Stomach (tissue), 9 donors: Measurements from ENCODE around the gene RNLS. TPM values are rescaled to one million over a fixed set of nuclear protein-coding genes. Genes with fewer than 3 reads are reported as not detected.

ENCODE experiments used
- DNase-seq, 2 donors: peaks; one replicate each; pipeline versions ENCODE4 v3.0.0 to v3.0.0-alpha.2; 2013 to 2019
- H3K27ac ChIP-seq, 5 donors: fragments of 200-600 bp in 4 of 5; sonication (generic) in 4 of 5; one replicate each; pipeline ENCODE4 v1.5.1; 2013 to 2019; ENCODE audit warnings: mild to moderate bottlenecking in 1 of 5, moderate library complexity in 1 of 5
- H3K27me3 ChIP-seq, 3 donors: fragments of 200-600 bp; sonication (generic); one replicate each; pipeline ENCODE4 v1.5.1; 2017 to 2019; ENCODE audit warnings: mixed run types in 1 of 3
- H3K36me3 ChIP-seq, 4 donors: fragments of 200-600 bp; sonication (generic); 1 replicate in 3 of 4; 2 replicates in 1 of 4; pipeline ENCODE4 v1.5.1; 2016 to 2019
- H3K4me1 ChIP-seq, 4 donors: fragments of 200-600 bp; sonication (generic); one replicate each; pipeline ENCODE4 v1.5.1; 2016 to 2019
- H3K4me3 ChIP-seq, 4 donors: fragments of 200-600 bp; sonication (generic) in 3 of 4; one replicate each; pipeline ENCODE4 v1.5.1; 2016 to 2019; ENCODE audit warnings: mild to moderate bottlenecking in 1 of 4
- H3K9me3 ChIP-seq, 4 donors: fragments of 200-600 bp; sonication (generic); one replicate each; pipeline ENCODE4 v1.5.1; 2016 to 2019
- EP300 ChIP-seq: sonication (generic); formaldehyde crosslinking; IDR thresholded peaks from one replicate; pipeline ENCODE4 v1.6.1; 2017; ENCODE audit warnings: antibody characterized with exemption
- POLR2A ChIP-seq, 4 donors: fragments of 450-650 bp; IDR thresholded peaks; one replicate each; pipeline ENCODE4 v1.6.1; 2016; ENCODE audit warnings: antibody characterized with exemption in 4 of 4, control low read depth in 2 of 4, mild to moderate bottlenecking in 1 of 4, moderate library complexity in 1 of 4
- POLR2AphosphoS5 ChIP-seq, 3 donors: sonication (generic); formaldehyde crosslinking; IDR thresholded peaks; one replicate each; pipeline ENCODE4 v1.6.1; 2016; ENCODE audit warnings: antibody characterized with exemption in 3 of 3
- WGBS, 5 donors: extraction: QIAGEN DNeasy Blood & Tissue Kit in 3 of 5; methylation state at CpG; one replicate each; pipeline versions ENCODE4 v1.1.5 to v1.1.7; 2013 to 2018; 5-methylcytosine and 5-hydroxymethylcytosine counted together
- intact Hi-C: fragments of 100-400 bp; cut with DNase I; formaldehyde crosslinking; loops from one replicate; pipeline ENCODE4 v1.15.1; 2023; ENCODE audit warnings: low total_unique reads
- polyA plus RNA-seq, 3 donors: library from polyadenylated mRNA; stranded (reverse); fragments of 200-250 nt; gene quantifications; one replicate each; pipeline ENCODE4 v1.2.3, GENCODE V29; 2013
- total RNA-seq, 5 donors: library from RNA; depleted of rRNA; stranded (reverse); fragments of >200 nt; gene quantifications; one replicate each; pipeline versions ENCODE4 v1.1.0 to v1.2.3, GENCODE V29; 2014 to 2016
- TF ChIP-seq, protein P1 (sequence below), 7 experiments: fragments of 450-650 bp in 4 of 7; fragments of 200-600 bp in 3 of 7; sonication (generic) in 3 of 7; IDR thresholded peaks; one replicate each; pipeline ENCODE4 v1.5.1; 2016 to 2019; ENCODE audit warnings: antibody characterized with exemption in 7 of 7, control low read depth in 2 of 7, mild to moderate bottlenecking in 1 of 7
- donor health status: healthy with polysubstance abuse.
- donor health status: Bipolar disorder and iron deficiency.
- donor health status: healthy.

RNLS gene
- total and polyA plus RNA-seq, 8 donors: 6.7 to 21.5 (median 11.6) TPM; not detected in 2

DNA sequence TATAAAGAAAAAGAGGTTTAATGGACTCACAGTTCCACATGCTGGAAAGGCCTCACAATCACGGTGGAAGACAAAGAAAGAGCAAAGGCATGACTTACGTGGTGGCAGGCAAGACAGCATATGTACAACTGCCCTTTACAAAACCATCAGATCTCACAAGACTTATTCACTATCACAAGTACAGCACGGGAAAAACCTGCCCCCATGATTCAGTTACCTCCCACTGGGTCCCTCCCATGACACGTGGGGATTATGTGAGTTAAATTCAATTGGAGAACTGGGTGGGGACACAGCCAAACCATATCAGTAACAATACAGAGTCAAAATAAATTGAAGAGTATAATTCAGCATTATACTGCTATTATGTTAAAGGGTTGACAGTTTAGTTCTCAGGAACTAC, 37.8 kb downstream of the RNLS start:
- TF ChIP-seq EP300: no peak
- TF ChIP-seq, protein P1, sequence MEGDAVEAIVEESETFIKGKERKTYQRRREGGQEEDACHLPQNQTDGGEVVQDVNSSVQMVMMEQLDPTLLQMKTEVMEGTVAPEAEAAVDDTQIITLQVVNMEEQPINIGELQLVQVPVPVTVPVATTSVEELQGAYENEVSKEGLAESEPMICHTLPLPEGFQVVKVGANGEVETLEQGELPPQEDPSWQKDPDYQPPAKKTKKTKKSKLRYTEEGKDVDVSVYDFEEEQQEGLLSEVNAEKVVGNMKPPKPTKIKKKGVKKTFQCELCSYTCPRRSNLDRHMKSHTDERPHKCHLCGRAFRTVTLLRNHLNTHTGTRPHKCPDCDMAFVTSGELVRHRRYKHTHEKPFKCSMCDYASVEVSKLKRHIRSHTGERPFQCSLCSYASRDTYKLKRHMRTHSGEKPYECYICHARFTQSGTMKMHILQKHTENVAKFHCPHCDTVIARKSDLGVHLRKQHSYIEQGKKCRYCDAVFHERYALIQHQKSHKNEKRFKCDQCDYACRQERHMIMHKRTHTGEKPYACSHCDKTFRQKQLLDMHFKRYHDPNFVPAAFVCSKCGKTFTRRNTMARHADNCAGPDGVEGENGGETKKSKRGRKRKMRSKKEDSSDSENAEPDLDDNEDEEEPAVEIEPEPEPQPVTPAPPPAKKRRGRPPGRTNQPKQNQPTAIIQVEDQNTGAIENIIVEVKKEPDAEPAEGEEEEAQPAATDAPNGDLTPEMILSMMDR (IDR thresholded peaks at IDR 0.05): no peak
- TF ChIP-seq POLR2A (IDR thresholded peaks at IDR 0.05): no peak
- TF ChIP-seq POLR2AphosphoS5 (IDR thresholded peaks at IDR 0.05): no peak
- intact Hi-C loops: no loop called here
- DNase-seq: no peak
- Histone ChIP-seq H3K27ac (no peak overlapping the region), H3K4me3 (no peak overlapping the region), H3K27me3 (no peaks in the 10 kb centered on the region), H3K4me1 (peaks cover 0 to 17% (median 5%) of the 10 kb centered on the region in 4 donors), H3K9me3 (no peaks in the 10 kb centered on the region), H3K36me3 (no peaks in the 10 kb centered on the region)
- WGBS, 5 donors: 55 to 75% (median 63%) methylated on average over 4 of the region's 4 CpGs

DNA sequence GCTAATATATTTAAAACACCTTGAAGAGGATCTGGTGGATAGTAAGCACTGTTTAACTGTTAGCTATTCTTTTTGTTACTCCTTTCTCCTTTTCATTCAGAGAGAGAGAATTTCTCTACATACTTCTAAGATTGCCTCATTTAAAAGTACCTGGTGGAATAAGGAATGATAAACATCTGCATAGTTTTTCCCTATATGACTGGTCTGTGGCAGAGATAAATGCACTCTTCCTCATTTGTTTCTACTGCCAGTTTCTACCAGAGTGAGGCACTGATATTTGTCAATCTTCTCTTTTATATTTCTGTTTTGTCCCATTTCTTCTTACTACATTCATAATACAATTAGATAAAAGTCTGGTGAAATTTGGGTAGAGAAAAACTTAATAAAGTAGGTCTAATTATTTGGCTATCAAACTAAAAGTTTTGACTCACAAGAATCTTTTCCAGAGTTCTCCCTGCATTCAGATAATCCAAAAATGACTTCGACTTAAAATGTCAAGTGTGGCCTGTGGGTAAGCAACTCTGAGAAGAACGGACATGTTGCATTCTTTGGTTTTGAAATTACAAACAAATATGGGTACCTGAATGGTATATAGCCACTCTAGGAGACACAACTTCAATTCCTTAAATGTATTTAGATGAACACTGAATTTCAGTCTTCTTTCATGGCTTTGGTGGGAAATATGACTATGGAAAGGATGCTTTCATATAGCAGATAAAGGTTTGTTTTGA, 38.8 kb downstream of the RNLS start:
- intact Hi-C loops: no loop called here
- Histone ChIP-seq H3K27me3 (no peaks in the 10 kb centered on the region), H3K36me3 (no peaks in the 10 kb centered on the region), H3K27ac (no peak overlapping the region), H3K4me3 (no peak overlapping the region), H3K9me3 (no peaks in the 10 kb centered on the region), H3K4me1 (peaks cover 3 to 23% (median 6%) of the 10 kb centered on the region in 4 donors)
- DNase-seq: no peak
- no peak for TF ChIP-seq POLR2A (IDR thresholded peaks at IDR 0.05)
- WGBS, 5 donors: 90 to 98% (median 93%) methylated on average over 2 of the region's 2 CpGs

DNA sequence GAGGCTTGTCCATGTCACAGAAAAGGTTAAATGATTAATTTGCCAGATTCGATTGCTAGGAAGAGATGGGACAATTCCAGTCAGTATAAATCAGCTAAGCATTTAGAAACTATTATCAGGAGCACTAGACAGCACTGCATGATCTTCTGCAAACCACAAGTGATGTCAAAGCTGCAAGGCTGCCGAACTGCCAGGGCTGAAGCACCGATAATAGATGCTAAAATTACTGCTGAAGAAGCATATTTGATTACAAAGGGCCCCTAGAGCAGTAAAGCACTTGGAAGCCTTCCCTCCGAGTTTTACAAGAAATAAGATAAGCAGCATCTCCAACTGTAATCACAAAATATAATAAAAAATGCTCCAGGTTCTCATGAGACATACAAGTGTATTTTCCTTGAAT, 40.6 kb downstream of the RNLS start:
- no peaks in the 10 kb centered on the region for H3K36me3 ChIP-seq
- H3K4me3 ChIP-seq: no peak overlapping the region
- no peak for DNase-seq
- intact Hi-C loops: no loop called here
- 67 to 84% (median 74%) methylated on average over 4 of the region's 4 CpGs for WGBS, 5 donors
- TF ChIP-seq, protein P1 (IDR thresholded peaks at IDR 0.05): no peak
- no peak for TF ChIP-seq EP300
- no peak for TF ChIP-seq POLR2AphosphoS5 (IDR thresholded peaks at IDR 0.05)
- TF ChIP-seq POLR2A (IDR thresholded peaks at IDR 0.05): no peak
- H3K9me3 ChIP-seq: no peaks in the 10 kb centered on the region
- H3K27ac ChIP-seq: peak overlapping the region in 2 of 5 donors; percentile 75 to 78
- H3K27me3 ChIP-seq: no peaks in the 10 kb centered on the region
- H3K4me1 ChIP-seq: peaks cover 5 to 25% (median 13%) of the 10 kb centered on the region in 4 donors

DNA sequence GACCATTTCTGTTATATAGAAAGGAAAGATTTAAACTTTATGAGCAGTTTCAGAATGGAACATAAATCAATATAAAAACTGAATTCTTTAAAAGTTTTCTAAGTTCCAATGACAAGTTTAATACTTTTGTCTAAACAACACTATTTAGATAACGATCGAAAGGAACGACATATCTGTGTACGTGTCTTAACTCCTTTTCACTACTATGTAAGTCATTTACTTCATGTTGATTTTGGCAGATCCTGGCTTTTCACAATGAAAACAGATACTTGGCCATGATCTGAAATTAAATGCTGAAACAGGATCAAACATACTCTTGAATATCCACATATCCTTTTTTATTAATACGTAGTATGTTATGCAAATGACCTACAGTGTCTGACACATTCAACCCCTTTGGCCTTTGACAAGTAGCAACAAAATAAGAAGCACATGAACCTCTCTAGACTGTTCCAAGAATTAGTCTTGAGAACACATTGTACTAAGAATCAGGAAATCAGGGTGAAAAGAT, 41.9 kb downstream of the RNLS start:
- intact Hi-C loops: no loop called here
- H3K4me3 ChIP-seq: no peak overlapping the region

More for the DNA sequence above, 41.9 kb downstream of the RNLS start:
- Histone ChIP-seq H3K27ac (peak overlapping the region in 4 of 5 donors; percentile 47 to 78 (median 66)), H3K9me3 (no peaks in the 10 kb centered on the region), H3K36me3 (no peaks in the 10 kb centered on the region), H3K4me1 (peaks cover 5 to 29% (median 18%) of the 10 kb centered on the region in 4 donors), H3K27me3 (no peaks in the 10 kb centered on the region)
- 22 to 46% (median 28%) methylated on average over 5 of the region's 5 CpGs for WGBS, 5 donors
- no peak for DNase-seq
- no peak for TF ChIP-seq EP300
- TF ChIP-seq, protein P1 (IDR thresholded peaks at IDR 0.05): no peak
- no peak for TF ChIP-seq POLR2A (IDR thresholded peaks at IDR 0.05)
- TF ChIP-seq POLR2AphosphoS5 (IDR thresholded peaks at IDR 0.05): peak in 2 of 3 donors; percentile 19 to 43
